Erythroblast (primary cell): Measurements from ENCODE around the gene CACNA2D2.

ENCODE experiments used
- GATA1 ChIP-seq: IDR thresholded peaks from 2 replicates; pipeline ENCODE4 v1.6.1; 2011; ENCODE audit warnings: low read depth, mild to moderate bottlenecking, control low read depth, low read length, moderate library complexity
- POLR2A ChIP-seq: IDR thresholded peaks from 2 replicates; pipeline ENCODE4 v1.6.1; 2011; ENCODE audit warnings: mild to moderate bottlenecking, low read length

DNA sequence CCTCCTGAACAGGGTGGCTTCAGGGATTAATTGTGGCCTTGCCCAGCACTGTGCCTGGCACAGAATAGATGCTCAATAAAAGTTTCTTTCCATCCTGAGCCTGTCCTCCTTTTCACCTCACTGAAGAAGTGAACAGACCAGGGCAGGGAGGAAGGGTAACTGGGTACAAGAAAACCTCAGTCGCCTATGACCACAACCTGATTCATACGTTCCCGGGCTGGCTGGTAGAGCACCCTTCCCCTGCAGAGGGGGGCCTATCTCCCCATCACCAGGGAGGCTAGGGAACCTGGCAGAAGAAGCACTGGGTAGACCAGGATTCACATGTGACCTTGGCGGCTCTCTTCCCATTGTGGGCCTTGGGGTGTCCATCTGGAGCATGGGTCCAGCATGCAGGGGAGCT is 27.8 kb upstream of the CACNA2D2 start:
- TF ChIP-seq POLR2A = no peak
- no peak for TF ChIP-seq GATA1
